GM23338 (cell line): ENCODE measurements around the gene ELFN1. TPM values are rescaled to one million over a fixed set of nuclear protein-coding genes. Genes with fewer than 3 reads are reported as not detected.
A peak's percentile ranks its signal among the peaks of the same experiment; 100 is the strongest.

Experiments used
- ATAC-seq: fragments of 200-7000 bp; cut with Tn5 transposase; 3 replicates; pipeline ENCODE4 v1.9.1; 2020
- DNase-seq: peaks from one replicate; pipeline ENCODE4 v3.0.0-alpha.2; 2015; ENCODE audit warnings: low spot score
- H2AFZ ChIP-seq: fragments of 200-600 bp; sonication (generic); 2 replicates; pipeline ENCODE4 v1.8.0; 2016; ENCODE audit warnings: antibody characterized with exemption, mild to moderate bottlenecking, moderate library complexity
- H3F3A ChIP-seq: fragments of 200-600 bp; sonication (generic); replicated peaks from 2 replicates; pipeline ENCODE4 v1.8.0; 2017; ENCODE audit warnings: antibody characterized with exemption, mixed run types, low read depth
- H3K27ac ChIP-seq: fragments of 200-600 bp; sonication (generic); 2 replicates; pipeline ENCODE4 v1.6.1; 2016; ENCODE audit warnings: low read depth
- H3K27me3 ChIP-seq: fragments of 200-600 bp; sonication (generic); 2 replicates; pipeline ENCODE4 v1.8.0; 2016; ENCODE audit warnings: mild to moderate bottlenecking, mixed run types, moderate library complexity; ENCODE audit not compliant: insufficient read depth
- H3K36me3 ChIP-seq: fragments of 200-600 bp; sonication (generic); 2 replicates; pipeline ENCODE4 v1.8.0; 2016; ENCODE audit warnings: mild to moderate bottlenecking; ENCODE audit not compliant: insufficient read depth
- H3K4me1 ChIP-seq: fragments of 200-600 bp; sonication (generic); 2 replicates; pipeline ENCODE4 v1.8.0; 2016; ENCODE audit warnings: mild to moderate bottlenecking, moderate library complexity; ENCODE audit not compliant: insufficient read depth
- H3K4me2 ChIP-seq: fragments of 200-600 bp; sonication (generic); 2 replicates; pipeline ENCODE4 v1.7.1; 2017; ENCODE audit warnings: mixed run types
- H3K4me3 ChIP-seq: fragments of 200-600 bp; sonication (generic); 2 replicates; pipeline ENCODE4 v1.6.1; 2016; ENCODE audit warnings: mixed run types
- H3K79me2 ChIP-seq: fragments of 200-600 bp; sonication (generic); replicated peaks from 2 replicates; pipeline ENCODE4 v1.8.0; 2017; ENCODE audit warnings: mild to moderate bottlenecking; ENCODE audit not compliant: insufficient read depth
- H3K9me2 ChIP-seq: fragments of 200-600 bp; sonication (generic); 2 replicates; pipeline ENCODE4 v1.8.0; 2017; ENCODE audit not compliant: insufficient read depth
- H4K20me1 ChIP-seq: fragments of 200-600 bp; sonication (generic); replicated peaks from 2 replicates; pipeline ENCODE4 v1.8.0; 2017; ENCODE audit warnings: mild to moderate bottlenecking; ENCODE audit not compliant: insufficient read depth
- H3K27ac Mint-ChIP-seq: 2 replicates; pipeline ENCODE4 v1.8.0; 2020; ENCODE audit warnings: inconsistent platforms, mild to moderate bottlenecking, moderate library complexity, mixed read lengths
- H3K27me3 Mint-ChIP-seq: 3 replicates; pipeline ENCODE4 v1.8.0; 2022; ENCODE audit warnings: low read depth, mild to moderate bottlenecking, moderate library complexity, mixed read lengths, inconsistent platforms; ENCODE audit not compliant: insufficient read depth, poor library complexity
- H3K36me3 Mint-ChIP-seq: 3 replicates; pipeline ENCODE4 v1.8.0; 2021; ENCODE audit warnings: low read depth, mild to moderate bottlenecking, inconsistent platforms, moderate library complexity, mixed read lengths
- H3K4me1 Mint-ChIP-seq: 3 replicates; pipeline ENCODE4 v1.8.0; 2020; ENCODE audit warnings: mild to moderate bottlenecking, inconsistent platforms, mixed read lengths
- H3K4me3 Mint-ChIP-seq: 3 replicates; pipeline ENCODE4 v1.8.0; 2021; ENCODE audit warnings: moderate library complexity, mild to moderate bottlenecking, inconsistent platforms, mixed read lengths
- H3K9me3 Mint-ChIP-seq: 3 replicates; pipeline ENCODE4 v1.8.0; 2020; ENCODE audit warnings: moderate library complexity, mild to moderate bottlenecking, inconsistent platforms, mixed read lengths
- CREB1 ChIP-seq: fragments of 250-450 bp; sonication (Bioruptor Pico); IDR thresholded peaks from 2 replicates; pipeline ENCODE4 v1.5.0; 2020; ENCODE audit warnings: low read depth, mild to moderate bottlenecking, moderate library complexity
- ETS1 ChIP-seq: IDR thresholded peaks from 2 replicates; pipeline ENCODE4 v1.6.1; 2016; ENCODE audit warnings: antibody characterized with exemption
- EZH2 ChIP-seq: fragments of 200-600 bp; sonication (generic); IDR thresholded peaks from one replicate; pipeline ENCODE4 v1.8.0; 2017; ENCODE audit warnings: antibody characterized with exemption, mild to moderate bottlenecking, low read depth; ENCODE audit not compliant: unreplicated experiment
- JUNB ChIP-seq: IDR thresholded peaks from one replicate; pipeline ENCODE4 v1.6.1; 2016; ENCODE audit warnings: antibody characterized with exemption; ENCODE audit not compliant: unreplicated experiment
- POLR2AphosphoS5 ChIP-seq: IDR thresholded peaks from 2 replicates; pipeline ENCODE4 v1.6.1; 2016; ENCODE audit warnings: antibody characterized with exemption, low read depth
- REST ChIP-seq: IDR thresholded peaks from one replicate; pipeline ENCODE4 v1.6.1; 2018; ENCODE audit warnings: antibody characterized with exemption; ENCODE audit not compliant: unreplicated experiment
- STAT1 ChIP-seq: IDR thresholded peaks from one replicate; pipeline ENCODE4 v1.6.1; 2016; ENCODE audit warnings: antibody characterized with exemption; ENCODE audit not compliant: unreplicated experiment
- ZNF114 ChIP-seq: fragments of 250-450 bp; sonication (Bioruptor Pico); IDR thresholded peaks from 2 replicates; pipeline ENCODE4 v1.5.0; 2020; ENCODE audit warnings: mild to moderate bottlenecking, moderate library complexity
- ZNF331 ChIP-seq: fragments of 250-450 bp; sonication (Bioruptor Pico); IDR thresholded peaks from 2 replicates; pipeline ENCODE4 v1.5.0; 2020; ENCODE audit warnings: low read depth, mild to moderate bottlenecking, moderate library complexity
- polyA plus RNA-seq: library from polyadenylated mRNA; unstranded; fragments of >200 nt; fragmentation: Nextera tagmentation; extraction: Ambion mirVana; gene quantifications from 2 replicates; pipeline ENCODE4 v1.2.1, GENCODE V29; 2016
- total RNA-seq: library from RNA; depleted of rRNA; stranded (reverse); fragments of >200 nt; shearing (Covaris generic); gene quantifications from 2 replicates; pipeline ENCODE4 v1.2.3, GENCODE V29; 2014

The ELFN1 gene
- total and polyA plus RNA-seq, 2 experiments from 2014 or later: 0.08 to 3.5 TPM

GRCh38 chr7:1669064-1669951 is 769 bp upstream of the ELFN1 start:
- no peak overlapping the region for H3K27ac ChIP-seq
- H3K36me3 ChIP-seq: no peaks in the 10 kb centered on the region
- Mint-ChIP-seq H3K27me3 (peaks cover 47% of the 10 kb centered on the region), H3K27ac (no peak overlapping the region), H3K4me1 (peaks cover 5% of the 10 kb centered on the region; the same call in 2 of the 3 replicates), H3K36me3 (no peaks in the 10 kb centered on the region), H3K9me3 (no peaks in the 10 kb centered on the region), H3K4me3 (peak overlapping the region; percentile 65)
- ATAC-seq (peak; percentile 26), DNase-seq (peak; percentile 66)
- TF ChIP-seq POLR2AphosphoS5 (no peak), ETS1 (no peak), CREB1 (CRISPR knock-in tag) (no peak), JUNB (no peak), REST (no peak), EZH2 (peak; percentile 48), ZNF114 (CRISPR knock-in tag) (no peak), ZNF331 (CRISPR knock-in tag) (no peak)
- H3F3A ChIP-seq: no peaks in the 10 kb centered on the region
- peak overlapping the region; percentile 76 for H3K4me2 ChIP-seq
- no peaks in the 10 kb centered on the region for H3K79me2 ChIP-seq
- H4K20me1 ChIP-seq: no peaks in the 10 kb centered on the region
- peaks cover 72% of the 10 kb centered on the region for H3K27me3 ChIP-seq
- no peaks in the 10 kb centered on the region for H3K9me2 ChIP-seq
- peak overlapping the region; percentile 65 for H3K4me3 ChIP-seq
- peak overlapping the region; percentile 69; the same call in 1 of the 2 replicates for H2AFZ ChIP-seq
- peaks cover 12% of the 10 kb centered on the region; the same call in 1 of the 2 replicates for H3K4me1 ChIP-seq

- Histone ChIP-seq H3K4me1 (peaks cover 12% of the 10 kb centered on the region; the same call in 1 of the 2 replicates), H3F3A (no peaks in the 10 kb centered on the region), H2AFZ (no peak overlapping the region), H3K79me2 (no peaks in the 10 kb centered on the region), H3K4me2 (peak overlapping the region; percentile 82), H4K20me1 (no peaks in the 10 kb centered on the region), H3K4me3 (peak overlapping the region; percentile 65), H3K27ac (no peak overlapping the region), H3K9me2 (no peaks in the 10 kb centered on the region), H3K27me3 (peaks cover 62% of the 10 kb centered on the region), H3K36me3 (no peaks in the 10 kb centered on the region)
- ATAC-seq: no peak
- Mint-ChIP-seq H3K27ac (no peak overlapping the region), H3K9me3 (no peaks in the 10 kb centered on the region), H3K27me3 (peaks cover 47% of the 10 kb centered on the region), H3K4me3 (peak overlapping the region; percentile 63), H3K36me3 (no peaks in the 10 kb centered on the region), H3K4me1 (peaks cover 5% of the 10 kb centered on the region; the same call in 2 of the 3 replicates)
- no peak for DNase-seq
- TF ChIP-seq POLR2AphosphoS5 (no peak), JUNB (no peak), REST (no peak), ZNF114 (CRISPR knock-in tag) (no peak), STAT1 (no peak)
These were observed 967 bp downstream of the ELFN1 start for GRCh38 chr7:1670894-1671593.
